Activated CD8-positive, alpha-beta T cell treated with anti-CD3 and anti-CD28 coated beads for 36 hours (primary cell): Measurements from ENCODE around the gene YKT6. TPM values are rescaled to one million over a fixed set of nuclear protein-coding genes. Genes with fewer than 3 reads are reported as not detected.
A peak's percentile ranks its signal among the peaks of the same experiment; 100 is the strongest.

Source experiments
- ATAC-seq: fragments of 200-7000 bp; cut with Tn5 transposase; one replicate; pipeline ENCODE4 v1.10.0; 2021; ENCODE audit warnings: mild to moderate bottlenecking, moderate library complexity
- CTCF ChIA-PET: fragments of 350-600 bp; sonication (Branson Sonifier 250); formaldehyde crosslinking; loops from one replicate; lab custom pipeline; 2021; ENCODE audit warnings: antibody characterized with exemption; lab: Charles Lee
- POLR2A ChIA-PET: fragments of 350-600 bp; sonication (Branson Sonifier 250); formaldehyde crosslinking; loops from one replicate; lab custom pipeline; 2021; ENCODE audit warnings: antibody characterized with exemption; lab: Charles Lee
- DNase-seq: peaks from one replicate; pipeline ENCODE4 v3.0.0-alpha.2; 2020
- H3K27ac Mint-ChIP-seq: one replicate; pipeline ENCODE4 v1.8.0; 2021; ENCODE audit warnings: mild to moderate bottlenecking, mixed read lengths
- H3K27me3 Mint-ChIP-seq: one replicate; pipeline ENCODE4 v1.8.0; 2021; ENCODE audit warnings: mixed read lengths
- H3K36me3 Mint-ChIP-seq: one replicate; pipeline ENCODE4 v1.8.0; 2021; ENCODE audit warnings: low read depth, mixed read lengths
- H3K4me1 Mint-ChIP-seq: one replicate; pipeline ENCODE4 v1.8.0; 2021; ENCODE audit warnings: low read depth, mixed read lengths
- H3K4me3 Mint-ChIP-seq: one replicate; pipeline ENCODE4 v1.8.0; 2021; ENCODE audit warnings: mild to moderate bottlenecking, moderate library complexity, mixed read lengths
- H3K9me3 Mint-ChIP-seq: one replicate; pipeline ENCODE4 v1.8.0; 2021; ENCODE audit warnings: mixed read lengths
- intact Hi-C: fragments of 100-400 bp; cut with micrococcal nuclease; formaldehyde crosslinking; loops from one replicate; pipeline ENCODE4 v1.10.0; 2022
- total RNA-seq, 2 experiments: library from RNA; stranded (reverse); gene quantifications; one replicate each; pipeline ENCODE4 v1.2.3, GENCODE V29; 2021
- TF ChIP-seq, protein P1 (sequence below): fragments of 200-600 bp; IDR thresholded peaks from one replicate; pipeline ENCODE4 v1.8.0; 2022; ENCODE audit warnings: antibody characterized with exemption, mild to moderate bottlenecking

The YKT6 gene
- total RNA-seq, 2 experiments from 2014 or later: 49.3 to 50.9 TPM

DNA sequence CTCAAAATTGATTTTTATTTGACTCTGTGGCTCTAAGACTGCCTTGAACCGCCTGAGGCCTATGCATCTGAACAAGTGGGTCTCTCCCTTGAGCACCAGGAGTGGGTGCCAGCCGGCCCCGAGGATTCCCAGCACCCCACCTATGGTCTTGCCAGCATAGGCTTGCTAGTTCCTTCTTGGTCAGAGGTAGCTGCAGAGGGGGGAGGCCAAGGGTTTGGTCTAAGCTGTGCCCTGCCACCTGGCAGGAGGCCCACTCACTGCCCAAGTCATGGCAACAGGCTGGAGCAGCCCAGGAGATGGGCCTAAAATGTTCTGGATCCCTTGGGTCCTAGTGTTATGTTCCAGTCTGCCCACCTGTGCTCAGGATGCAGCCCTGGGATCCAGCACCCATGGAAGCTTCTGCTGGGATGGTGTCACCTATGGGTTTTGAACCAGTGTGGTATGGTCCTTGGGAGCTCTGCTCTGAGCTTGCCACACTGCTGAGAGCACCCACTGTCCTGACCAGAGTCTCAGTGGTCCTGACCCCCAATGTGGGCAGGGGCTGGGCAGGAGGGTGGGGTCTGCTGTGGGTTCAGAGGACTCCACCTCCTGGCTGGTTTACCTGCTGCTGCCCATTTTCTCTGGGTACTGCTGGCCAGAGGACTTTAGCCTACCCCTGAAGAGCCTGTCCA is 12.6 kb downstream of the YKT6 start:
- Mint-ChIP-seq H3K4me3 (no peak overlapping the region), H3K27me3 (no peaks in the 10 kb centered on the region), H3K36me3 (peaks cover 21% of the 10 kb centered on the region), H3K27ac (peak overlapping the region; percentile 9), H3K4me1 (no peaks in the 10 kb centered on the region), H3K9me3 (no peaks in the 10 kb centered on the region)
- intact Hi-C loops: no loop called here
- ATAC-seq: peak; percentile 4
- TF ChIP-seq, protein P1, sequence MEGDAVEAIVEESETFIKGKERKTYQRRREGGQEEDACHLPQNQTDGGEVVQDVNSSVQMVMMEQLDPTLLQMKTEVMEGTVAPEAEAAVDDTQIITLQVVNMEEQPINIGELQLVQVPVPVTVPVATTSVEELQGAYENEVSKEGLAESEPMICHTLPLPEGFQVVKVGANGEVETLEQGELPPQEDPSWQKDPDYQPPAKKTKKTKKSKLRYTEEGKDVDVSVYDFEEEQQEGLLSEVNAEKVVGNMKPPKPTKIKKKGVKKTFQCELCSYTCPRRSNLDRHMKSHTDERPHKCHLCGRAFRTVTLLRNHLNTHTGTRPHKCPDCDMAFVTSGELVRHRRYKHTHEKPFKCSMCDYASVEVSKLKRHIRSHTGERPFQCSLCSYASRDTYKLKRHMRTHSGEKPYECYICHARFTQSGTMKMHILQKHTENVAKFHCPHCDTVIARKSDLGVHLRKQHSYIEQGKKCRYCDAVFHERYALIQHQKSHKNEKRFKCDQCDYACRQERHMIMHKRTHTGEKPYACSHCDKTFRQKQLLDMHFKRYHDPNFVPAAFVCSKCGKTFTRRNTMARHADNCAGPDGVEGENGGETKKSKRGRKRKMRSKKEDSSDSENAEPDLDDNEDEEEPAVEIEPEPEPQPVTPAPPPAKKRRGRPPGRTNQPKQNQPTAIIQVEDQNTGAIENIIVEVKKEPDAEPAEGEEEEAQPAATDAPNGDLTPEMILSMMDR: no peak
- ChIA-PET CTCF (interaction anchor here (0.9 to 1.5 kb wide), 2 partner anchors 27 to 143 kb away, joined by 3 to 4 read pairs; no protein-coding TSS in a partner anchor), POLR2A (interaction anchor here (0.6 to 1.0 kb wide), 2 partner anchors 12 to 265 kb away, joined by 3 to 4 read pairs; no protein-coding TSS in a partner anchor)
- no peak for DNase-seq

DNA sequence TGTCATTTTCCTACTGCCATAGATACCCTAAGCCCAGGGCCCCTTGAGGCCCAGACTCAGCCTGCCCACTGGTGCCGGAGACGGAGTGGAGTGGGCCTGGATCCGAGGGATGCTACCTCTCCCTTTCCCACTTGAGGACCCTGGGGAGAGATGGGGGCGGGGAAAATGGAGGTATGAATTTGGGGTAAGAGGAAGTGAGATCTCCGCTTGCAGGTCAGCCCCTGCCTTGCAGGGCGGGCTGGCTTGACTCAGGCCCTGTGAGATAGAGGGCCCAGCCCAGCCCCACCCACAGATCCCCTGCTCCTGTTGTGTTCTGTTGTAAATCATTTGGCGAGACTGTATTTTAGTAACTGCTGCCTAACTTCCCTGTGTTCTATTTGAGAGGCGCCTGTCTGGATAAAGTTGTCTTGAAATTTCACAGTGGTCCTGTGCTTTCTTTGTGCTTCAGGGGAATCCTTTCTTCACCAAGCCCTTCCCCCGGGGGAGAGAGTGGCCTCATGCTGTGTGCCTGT is 13.2 kb downstream of the YKT6 start:
- no peaks in the 10 kb centered on the region for H3K27me3 Mint-ChIP-seq
- no peaks in the 10 kb centered on the region for H3K4me1 Mint-ChIP-seq
- H3K4me3 Mint-ChIP-seq: no peak overlapping the region
- intact Hi-C loops: no loop called here
- TF ChIP-seq, protein P1: no peak
- DNase-seq (no peak), ATAC-seq (no peak)
- ChIA-PET CTCF (interaction anchor here (0.9 to 1.6 kb wide), 7 partner anchors 8 to 194 kb away, joined by 3 to 7 read pairs (median 4); partner anchors contain the start of gene YKT6), POLR2A (interaction anchor here (0.6 to 1.0 kb wide), 2 partner anchors 90 to 264 kb away, joined by 3 to 4 read pairs; partner anchors contain the start of gene POLD2)
- H3K36me3 Mint-ChIP-seq: peaks cover 21% of the 10 kb centered on the region
- H3K9me3 Mint-ChIP-seq: no peaks in the 10 kb centered on the region
- peak overlapping the region; percentile 9 for H3K27ac Mint-ChIP-seq

DNA sequence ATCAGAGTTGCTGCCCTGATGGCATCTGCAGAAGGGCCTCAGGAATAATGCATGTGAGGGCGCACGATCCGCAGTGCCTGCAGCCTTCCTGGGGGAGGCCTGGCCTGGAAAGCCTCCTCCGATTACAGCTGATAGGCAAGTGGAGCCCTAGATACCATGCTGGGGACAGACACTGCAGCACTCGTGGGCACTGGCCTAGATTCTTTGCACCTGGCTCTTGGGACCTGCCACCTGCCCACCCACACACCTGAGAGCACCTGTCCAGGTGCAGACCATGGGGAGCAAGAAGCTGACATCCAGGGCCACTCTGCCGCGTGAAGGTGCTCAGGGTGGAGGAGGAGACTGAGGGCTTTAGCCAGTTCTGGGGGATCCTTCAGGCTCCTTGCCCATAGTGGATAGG is 14.8 kb downstream of the YKT6 start:
- Mint-ChIP-seq H3K27ac (no peak overlapping the region), H3K9me3 (no peaks in the 10 kb centered on the region), H3K27me3 (no peaks in the 10 kb centered on the region), H3K36me3 (peaks cover 13% of the 10 kb centered on the region), H3K4me1 (no peaks in the 10 kb centered on the region), H3K4me3 (no peak overlapping the region)
- POLR2A ChIA-PET: interaction anchor here (1.1 kb wide), 1 partner anchor 9 kb away, joined by 3 read pairs; no protein-coding TSS in a partner anchor
- intact Hi-C loops: no loop called here
- no peak for ATAC-seq
- DNase-seq: no peak
- TF ChIP-seq, protein P1: no peak
- CTCF ChIA-PET: interaction anchor here (1.6 kb wide), 1 partner anchor 8 kb away, joined by 4 read pairs; no protein-coding TSS in a partner anchor

DNA sequence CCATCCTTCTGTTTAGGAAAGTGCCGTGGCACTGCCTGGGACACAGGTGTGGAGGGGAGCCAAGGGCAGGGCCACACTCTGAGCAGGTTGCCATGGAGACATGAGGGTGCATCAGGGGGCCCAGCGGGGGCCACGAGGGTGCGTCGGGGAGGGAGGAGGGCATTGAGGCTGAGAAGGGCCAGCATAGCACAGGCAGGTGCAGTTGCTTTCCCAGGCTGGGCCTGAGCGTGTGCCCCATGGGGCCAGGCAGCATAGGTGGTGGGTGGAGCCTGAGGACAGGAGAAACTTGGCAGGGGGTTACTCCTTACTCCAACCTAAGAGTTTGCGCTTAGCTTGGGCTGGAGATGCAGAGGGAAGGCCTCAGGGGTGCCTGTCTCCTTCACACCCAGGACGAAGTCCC is 15.2 kb downstream of the YKT6 start:
- Mint-ChIP-seq H3K4me1 (no peaks in the 10 kb centered on the region), H3K9me3 (no peaks in the 10 kb centered on the region), H3K36me3 (peaks cover 10% of the 10 kb centered on the region), H3K27me3 (no peaks in the 10 kb centered on the region), H3K27ac (no peak overlapping the region), H3K4me3 (no peak overlapping the region)
- TF ChIP-seq, protein P1: no peak
- intact Hi-C loops: no loop called here
- ATAC-seq: no peak
- ChIA-PET CTCF (no interaction called here), POLR2A (interaction anchor here (1.1 kb wide), 1 partner anchor 8 kb away, joined by 3 read pairs; no protein-coding TSS in a partner anchor)
- no peak for DNase-seq
